ENCODE results near the gene LEMD1.

DNA sequence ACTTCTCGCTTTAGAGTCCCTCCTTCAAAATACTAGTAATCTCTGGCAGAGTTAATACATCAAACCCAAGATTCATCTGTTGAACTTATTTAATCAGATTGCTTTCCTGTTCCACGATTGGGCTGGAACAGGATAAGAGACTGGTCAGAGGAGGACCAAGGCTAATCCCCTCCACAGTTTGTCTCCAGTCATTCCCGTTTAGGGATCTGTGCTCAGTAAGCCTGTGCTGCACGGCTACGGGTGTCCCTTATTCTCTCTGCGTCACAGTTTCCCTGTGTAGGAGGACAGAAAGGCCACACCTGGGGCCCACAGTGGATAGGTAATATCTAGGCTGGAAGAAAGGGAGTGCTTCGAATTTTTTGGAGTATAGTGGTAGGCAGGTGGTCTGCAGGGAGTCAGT lies 83.8 kb downstream of the LEMD1 start:
- TF ChIP-seq GATA2 (IDR thresholded peaks at IDR 0.05; ENCODE audit: low read depth, low read length) (no peak), GATA3 (IDR thresholded peaks at IDR 0.05; ENCODE audit: low read depth, low read length) (no peak)

All from SH-SY5Y (cell line).